OCI-LY1 (cell line): ENCODE measurements around the gene GALNT13.

Source experiments
- H2AFZ ChIP-seq: fragments of 200-600 bp; sonication (generic), shearing (Covaris generic); 2 replicates; pipeline ENCODE4 v1.6.0; 2014; ENCODE audit warnings: antibody characterized with exemption, mild to moderate bottlenecking, low read length
- H3F3A ChIP-seq: fragments of 200-600 bp; sonication (generic), shearing (Covaris generic); 2 replicates; pipeline ENCODE4 v1.6.0; 2014; ENCODE audit warnings: mild to moderate bottlenecking, antibody characterized with exemption, low read length, moderate library complexity; ENCODE audit not compliant: insufficient read depth
- H3K27ac ChIP-seq: fragments of 200-600 bp; sonication (generic); 2 replicates; pipeline ENCODE4 v1.5.1; 2014; ENCODE audit warnings: low read length, mixed run types, mild to moderate bottlenecking, low read depth; ENCODE audit not compliant: poor library complexity, severe bottlenecking
- H3K27me3 ChIP-seq: fragments of 200-600 bp; sonication (generic); 2 replicates; pipeline ENCODE4 v1.6.0; 2014; ENCODE audit warnings: antibody characterized with exemption, mild to moderate bottlenecking, low read length, moderate library complexity; ENCODE audit not compliant: insufficient read depth
- H3K36me3 ChIP-seq: fragments of 200-600 bp; sonication (generic); 2 replicates; pipeline ENCODE4 v1.6.1; 2014; ENCODE audit warnings: mild to moderate bottlenecking, antibody characterized with exemption, low read length, moderate library complexity, mixed read lengths; ENCODE audit not compliant: insufficient read depth
- H3K4me1 ChIP-seq: fragments of 200-600 bp; sonication (generic); 2 replicates; pipeline ENCODE4 v1.5.1; 2014; ENCODE audit warnings: mild to moderate bottlenecking, low read length, moderate library complexity; ENCODE audit not compliant: insufficient read depth, severe bottlenecking
- H3K4me2 ChIP-seq: fragments of 200-600 bp; sonication (generic), shearing (Covaris generic); 2 replicates; pipeline ENCODE4 v1.6.1; 2014; ENCODE audit warnings: low read length
- H3K4me3 ChIP-seq: fragments of 200-600 bp; sonication (generic); 2 replicates; pipeline ENCODE4 v1.5.1; 2014; ENCODE audit warnings: low read length, low read depth, mild to moderate bottlenecking, mixed read lengths; ENCODE audit not compliant: poor library complexity, severe bottlenecking
- H3K79me2 ChIP-seq: fragments of 200-600 bp; shearing (Covaris generic); 2 replicates; pipeline ENCODE4 v1.6.1; 2016; ENCODE audit warnings: mixed run types, low read length, mixed read lengths; ENCODE audit not compliant: insufficient read depth
- H3K9ac ChIP-seq: fragments of 200-600 bp; sonication (generic), shearing (Covaris generic); 2 replicates; pipeline ENCODE4 v1.6.1; 2014; ENCODE audit warnings: mild to moderate bottlenecking, low read length, mixed read lengths
- H3K9me2 ChIP-seq: fragments of 200-600 bp; sonication (generic), shearing (Covaris generic); 2 replicates; pipeline ENCODE4 v1.6.1; 2014; ENCODE audit warnings: low read depth, mild to moderate bottlenecking, low read length, mixed read lengths
- H3K9me3 ChIP-seq: fragments of 200-600 bp; shearing (Covaris generic); 2 replicates; pipeline ENCODE4 v1.6.1; 2014; ENCODE audit warnings: low read length, mixed read lengths
- H4K20me1 ChIP-seq: fragments of 200-600 bp; sonication (generic), shearing (Covaris generic); 2 replicates; pipeline ENCODE4 v1.6.0; 2016; ENCODE audit warnings: mild to moderate bottlenecking, low read length; ENCODE audit not compliant: insufficient read depth
- EZH2 ChIP-seq: fragments of 200-600 bp; sonication (generic), shearing (Covaris generic); IDR thresholded peaks from 2 replicates; pipeline ENCODE4 v1.8.0; 2017; ENCODE audit warnings: borderline replicate concordance, mixed run types, mild to moderate bottlenecking, antibody characterized with exemption, low read length, moderate library complexity, mixed read lengths
- TF ChIP-seq, protein P1 (sequence below): fragments of 200-600 bp; sonication (generic), shearing (Covaris generic); IDR thresholded peaks from 2 replicates; pipeline ENCODE4 v1.5.1; 2017; ENCODE audit warnings: mild to moderate bottlenecking, antibody characterized with exemption, low read length, moderate library complexity, mixed read lengths

GALNT13 gene

DNA sequence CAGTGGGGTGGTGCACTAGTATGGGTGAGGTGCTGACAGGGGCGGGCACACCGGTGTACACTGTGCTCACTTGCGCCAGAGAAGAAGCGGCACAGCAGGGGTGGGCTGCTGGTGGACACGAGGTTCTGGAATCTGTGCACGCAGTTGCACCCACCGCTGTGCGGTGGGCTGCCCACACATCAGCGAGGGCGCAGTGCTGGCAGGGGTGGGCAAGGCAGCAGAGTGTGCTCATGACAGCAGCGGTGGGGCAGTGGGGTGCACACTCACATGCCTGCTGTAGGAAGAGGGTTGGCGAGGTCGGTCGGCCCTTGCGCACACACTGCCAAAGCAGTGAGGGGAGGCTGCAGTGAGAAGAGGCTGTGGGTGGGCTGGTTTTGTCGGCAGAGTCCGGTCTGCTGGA is 141.8 kb downstream of the GALNT13 start:
- H4K20me1 ChIP-seq, result no peaks in the 10 kb centered on the region
- no peak overlapping the region for H3K9ac ChIP-seq
- no peaks in the 10 kb centered on the region for H3K36me3 ChIP-seq
- H3K27me3 ChIP-seq, result no peaks in the 10 kb centered on the region
- no peak overlapping the region for H2AFZ ChIP-seq
- H3K4me3 ChIP-seq, result no peak overlapping the region
- H3F3A ChIP-seq, result no peaks in the 10 kb centered on the region
- no peaks in the 10 kb centered on the region for H3K9me2 ChIP-seq
- no peaks in the 10 kb centered on the region for H3K4me1 ChIP-seq
- no peak overlapping the region for H3K4me2 ChIP-seq
- TF ChIP-seq EZH2, result no peak
- TF ChIP-seq, protein P1, sequence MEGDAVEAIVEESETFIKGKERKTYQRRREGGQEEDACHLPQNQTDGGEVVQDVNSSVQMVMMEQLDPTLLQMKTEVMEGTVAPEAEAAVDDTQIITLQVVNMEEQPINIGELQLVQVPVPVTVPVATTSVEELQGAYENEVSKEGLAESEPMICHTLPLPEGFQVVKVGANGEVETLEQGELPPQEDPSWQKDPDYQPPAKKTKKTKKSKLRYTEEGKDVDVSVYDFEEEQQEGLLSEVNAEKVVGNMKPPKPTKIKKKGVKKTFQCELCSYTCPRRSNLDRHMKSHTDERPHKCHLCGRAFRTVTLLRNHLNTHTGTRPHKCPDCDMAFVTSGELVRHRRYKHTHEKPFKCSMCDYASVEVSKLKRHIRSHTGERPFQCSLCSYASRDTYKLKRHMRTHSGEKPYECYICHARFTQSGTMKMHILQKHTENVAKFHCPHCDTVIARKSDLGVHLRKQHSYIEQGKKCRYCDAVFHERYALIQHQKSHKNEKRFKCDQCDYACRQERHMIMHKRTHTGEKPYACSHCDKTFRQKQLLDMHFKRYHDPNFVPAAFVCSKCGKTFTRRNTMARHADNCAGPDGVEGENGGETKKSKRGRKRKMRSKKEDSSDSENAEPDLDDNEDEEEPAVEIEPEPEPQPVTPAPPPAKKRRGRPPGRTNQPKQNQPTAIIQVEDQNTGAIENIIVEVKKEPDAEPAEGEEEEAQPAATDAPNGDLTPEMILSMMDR, result no peak
- H3K79me2 ChIP-seq, result no peaks in the 10 kb centered on the region
- no peaks in the 10 kb centered on the region for H3K9me3 ChIP-seq
- H3K27ac ChIP-seq, result no peak overlapping the region

DNA sequence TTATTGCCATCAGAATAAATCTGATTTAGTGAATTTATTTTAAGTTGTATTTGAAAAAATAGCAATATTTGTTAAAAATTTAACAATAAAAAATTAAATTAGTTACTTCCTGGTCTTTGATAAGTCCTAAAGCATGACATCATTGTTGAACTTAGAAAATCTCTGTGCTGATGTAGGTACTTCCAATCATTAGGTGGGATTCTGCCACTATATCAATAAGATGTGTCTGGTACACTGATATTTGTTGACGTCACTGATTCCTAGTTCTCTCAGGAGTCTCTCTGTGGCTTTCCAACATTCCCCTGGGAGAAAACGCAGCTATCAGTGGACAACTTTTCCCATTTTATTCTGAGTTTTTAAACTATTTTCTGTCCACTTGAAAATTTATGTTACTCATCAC is 143.5 kb downstream of the GALNT13 start:
- Histone ChIP-seq H2AFZ (no peak overlapping the region), H3K27me3 (no peaks in the 10 kb centered on the region), H3K9me2 (no peaks in the 10 kb centered on the region), H3K4me3 (no peak overlapping the region), H3K9ac (no peak overlapping the region), H3K9me3 (no peaks in the 10 kb centered on the region), H3K4me1 (no peaks in the 10 kb centered on the region), H3K4me2 (no peak overlapping the region), H4K20me1 (no peaks in the 10 kb centered on the region), H3K27ac (no peak overlapping the region), H3F3A (no peaks in the 10 kb centered on the region), H3K36me3 (no peaks in the 10 kb centered on the region), H3K79me2 (no peaks in the 10 kb centered on the region)
- TF ChIP-seq EZH2, result no peak
- TF ChIP-seq, protein P1, result no peak

DNA sequence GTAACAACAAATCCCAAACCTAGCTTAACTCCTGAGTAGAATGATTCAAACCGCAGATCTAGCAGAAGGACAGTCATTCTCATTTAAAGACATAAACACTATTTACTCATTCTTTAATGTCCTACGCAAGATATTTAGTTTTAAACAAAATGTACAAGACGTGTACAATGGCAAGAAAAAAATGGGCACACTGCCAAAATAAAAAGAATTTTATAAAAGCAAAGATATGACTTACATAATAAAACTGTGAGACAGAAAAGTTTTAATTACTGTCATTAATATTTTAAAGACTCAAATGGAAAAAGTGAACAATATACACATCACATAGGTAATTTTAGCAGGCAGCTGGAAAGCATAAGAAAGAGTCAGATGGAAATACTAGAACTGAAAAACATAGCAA is 157.8 kb downstream of the GALNT13 start:
- no peak overlapping the region for H3K4me3 ChIP-seq
- no peaks in the 10 kb centered on the region for H3K27me3 ChIP-seq
- TF ChIP-seq, protein P1, result no peak
- TF ChIP-seq EZH2, result no peak
- H3K9me3 ChIP-seq, result no peaks in the 10 kb centered on the region
- no peak overlapping the region for H3K4me2 ChIP-seq
- H3K79me2 ChIP-seq, result no peaks in the 10 kb centered on the region
- no peaks in the 10 kb centered on the region for H3K9me2 ChIP-seq
- H2AFZ ChIP-seq, result no peak overlapping the region
- H3K36me3 ChIP-seq, result no peaks in the 10 kb centered on the region
- H3K27ac ChIP-seq, result no peak overlapping the region
- H4K20me1 ChIP-seq, result no peaks in the 10 kb centered on the region
- no peaks in the 10 kb centered on the region for H3F3A ChIP-seq
- H3K9ac ChIP-seq, result no peak overlapping the region
- no peaks in the 10 kb centered on the region for H3K4me1 ChIP-seq
